SK-N-SH treated with all-trans-retinoic acid at 6 μM for 48 hours (cell line): Measurements from ENCODE around the gene OR2F2.

ENCODE experiments used
- ATAC-seq: fragments of 200-7000 bp; cut with Tn5 transposase; 3 replicates; pipeline ENCODE4 v1.9.1; 2020; ENCODE audit warnings: mild to moderate bottlenecking, moderate library complexity
- ARNTL ChIP-seq: fragments of 450-650 bp; formaldehyde crosslinking; IDR thresholded peaks from 2 replicates; pipeline ENCODE4 v1.5.0; 2020; ENCODE audit warnings: low read depth, mild to moderate bottlenecking, moderate library complexity, borderline replicate concordance
- BACH2 ChIP-seq: fragments of 250-450 bp; sonication (Bioruptor Pico); IDR thresholded peaks from 2 replicates; pipeline ENCODE4 v1.9.0; 2021; ENCODE audit warnings: mild to moderate bottlenecking, borderline replicate concordance
- CREB5 ChIP-seq: fragments of 250-450 bp; sonication (Bioruptor Pico); IDR thresholded peaks from 2 replicates; pipeline ENCODE4 v1.5.1; 2020; ENCODE audit warnings: low read depth, mild to moderate bottlenecking, moderate library complexity
- CSDC2 ChIP-seq: fragments of 250-450 bp; sonication (Bioruptor Pico); IDR thresholded peaks from 2 replicates; pipeline ENCODE4 v1.5.0; 2020; ENCODE audit warnings: mild to moderate bottlenecking, moderate library complexity
- CSRNP3 ChIP-seq: fragments of 250-450 bp; sonication (Bioruptor Pico); IDR thresholded peaks from 2 replicates; pipeline ENCODE4 v1.5.1; 2021; ENCODE audit warnings: mild to moderate bottlenecking, moderate library complexity
- ESRRG ChIP-seq: fragments of 250-450 bp; sonication (Bioruptor Pico); IDR thresholded peaks from 2 replicates; pipeline ENCODE4 v1.6.1; 2021; ENCODE audit warnings: mild to moderate bottlenecking
- GLIS3 ChIP-seq: fragments of 250-450 bp; sonication (Bioruptor Pico); IDR thresholded peaks from 2 replicates; pipeline ENCODE4 v1.5.0; 2020; ENCODE audit warnings: mild to moderate bottlenecking, moderate library complexity
- ISL1 ChIP-seq: fragments of 250-450 bp; sonication (Bioruptor Pico); IDR thresholded peaks from 2 replicates; pipeline ENCODE4 v2.1.2; 2022; ENCODE audit warnings: mild to moderate bottlenecking, moderate library complexity
- OSR1 ChIP-seq: fragments of 250-450 bp; sonication (Bioruptor Pico); IDR thresholded peaks from 2 replicates; pipeline ENCODE4 v1.8.0; 2022; ENCODE audit warnings: moderate library complexity, mild to moderate bottlenecking, inconsistent platforms
- PATZ1 ChIP-seq: fragments of 250-450 bp; sonication (Bioruptor Pico); IDR thresholded peaks from 2 replicates; pipeline ENCODE4 v1.8.0; 2020; ENCODE audit warnings: mild to moderate bottlenecking, moderate library complexity, borderline replicate concordance
- POU6F1 ChIP-seq: fragments of 250-450 bp; sonication (Bioruptor Pico); IDR thresholded peaks from 2 replicates; pipeline ENCODE4 v1.8.0; 2021; ENCODE audit warnings: low read depth, mild to moderate bottlenecking, moderate library complexity, borderline replicate concordance
- PPARA ChIP-seq: fragments of 250-450 bp; sonication (Bioruptor Pico); IDR thresholded peaks from 2 replicates; pipeline ENCODE4 v1.5.0; 2020; ENCODE audit warnings: mild to moderate bottlenecking, borderline replicate concordance
- SNAI2 ChIP-seq: fragments of 250-450 bp; sonication (Bioruptor Pico); IDR thresholded peaks from 2 replicates; pipeline ENCODE4 v1.5.0; 2020; ENCODE audit warnings: mild to moderate bottlenecking, moderate library complexity
- TOX ChIP-seq: fragments of 250-450 bp; sonication (Bioruptor Pico); IDR thresholded peaks from 2 replicates; pipeline ENCODE4 v1.8.0; 2021; ENCODE audit warnings: mild to moderate bottlenecking, moderate library complexity, borderline replicate concordance
- TSHZ2 ChIP-seq: fragments of 250-450 bp; sonication (Bioruptor Pico); IDR thresholded peaks from 2 replicates; pipeline ENCODE4 v1.5.0; 2020; ENCODE audit warnings: mild to moderate bottlenecking, moderate library complexity
- ZC3H10 ChIP-seq: fragments of 250-450 bp; sonication (Bioruptor Pico); IDR thresholded peaks from 2 replicates; pipeline ENCODE4 v1.5.1; 2021; ENCODE audit warnings: mild to moderate bottlenecking, moderate library complexity
- ZFP3 ChIP-seq: fragments of 250-450 bp; sonication (Bioruptor Pico); IDR thresholded peaks from 2 replicates; pipeline ENCODE4 v1.5.0; 2020; ENCODE audit warnings: mild to moderate bottlenecking, moderate library complexity
- ZFP30 ChIP-seq: fragments of 450-650 bp; formaldehyde crosslinking; IDR thresholded peaks from 2 replicates; pipeline ENCODE4 v1.5.0; 2022; ENCODE audit warnings: mild to moderate bottlenecking, moderate library complexity
- ZNF8 ChIP-seq: fragments of 450-650 bp; formaldehyde crosslinking; IDR thresholded peaks from 2 replicates; pipeline ENCODE4 v1.5.0; 2020; ENCODE audit warnings: mild to moderate bottlenecking, moderate library complexity

The OR2F2 gene

GRCh38 chr7:143906151-143906550 is 28.9 kb upstream of the OR2F2 start:
- ATAC-seq = no peak
- TF ChIP-seq CREB5 (CRISPR knock-in tag) (no peak), ARNTL (CRISPR knock-in tag) (no peak), TOX (CRISPR knock-in tag) (no peak)
- TF ChIP-seq, all 23 proteins: peak for 0

GRCh38 chr7:143906895-143907294 is 28.1 kb upstream of the OR2F2 start:
- no peak for ATAC-seq
- no peak for TF ChIP-seq BACH2 (CRISPR knock-in tag)
- TF ChIP-seq POU6F1 (CRISPR knock-in tag) = no peak
- no peak for TF ChIP-seq ZC3H10 (CRISPR knock-in tag)
- TF ChIP-seq OSR1 (CRISPR knock-in tag) = no peak
- TF ChIP-seq ZNF8 (CRISPR knock-in tag) = no peak
- no peak for TF ChIP-seq CSDC2 (CRISPR knock-in tag)
- no peak for TF ChIP-seq CREB5 (CRISPR knock-in tag)

- ATAC-seq = no peak
Measured at GRCh38 chr7:143908120-143908519, 26.9 kb upstream of the OR2F2 start.

GRCh38 chr7:143909863-143910262 is 25.2 kb upstream of the OR2F2 start:
- no peak for TF ChIP-seq BACH2 (CRISPR knock-in tag)
- TF ChIP-seq TSHZ2 = no peak
- TF ChIP-seq PATZ1 (CRISPR knock-in tag) = no peak
- TF ChIP-seq OSR1 (CRISPR knock-in tag) = no peak
- TF ChIP-seq TOX (CRISPR knock-in tag) = no peak
- TF ChIP-seq CSRNP3 (CRISPR knock-in tag) = no peak
- no peak for TF ChIP-seq CSDC2 (CRISPR knock-in tag)
- TF ChIP-seq SNAI2 = no peak
- no peak for TF ChIP-seq POU6F1 (CRISPR knock-in tag)
- TF ChIP-seq ZNF8 (CRISPR knock-in tag) = no peak
- no peak for TF ChIP-seq PPARA (CRISPR knock-in tag)
- no peak for TF ChIP-seq ISL1 (CRISPR knock-in tag)
- no peak for TF ChIP-seq ZFP30
- TF ChIP-seq, all 23 proteins: peak for 0
- ATAC-seq = no peak

More at GRCh38 chr7:143908120-143908519, 26.9 kb upstream of the OR2F2 start:
- TF ChIP-seq GLIS3 (CRISPR knock-in tag) = no peak
- TF ChIP-seq SNAI2 = no peak
- no peak for TF ChIP-seq CSRNP3 (CRISPR knock-in tag)
- no peak for TF ChIP-seq ESRRG
- no peak for TF ChIP-seq BACH2 (CRISPR knock-in tag)
- no peak for TF ChIP-seq ZFP30
- no peak for TF ChIP-seq ZNF8 (CRISPR knock-in tag)
- no peak for TF ChIP-seq ISL1 (CRISPR knock-in tag)
- no peak for TF ChIP-seq ZFP3 (CRISPR knock-in tag)
- no peak for TF ChIP-seq TOX (CRISPR knock-in tag)
- TF ChIP-seq OSR1 (CRISPR knock-in tag) = no peak
